Measurements from ENCODE around the gene ABCC2.

ABCC2 gene

GRCh38 chr10:99777918-99778714, 4.3 kb upstream of the ABCC2 start:
- no peak for DNase-seq

GRCh38 chr10:99779335-99779734, 3.1 kb upstream of the ABCC2 start:
- DNase-seq, result peak; percentile 59

- no peak for DNase-seq
These were observed 558 bp upstream of the ABCC2 start for GRCh38 chr10:99781734-99782429.

GRCh38 chr10:99784016-99784726, 1.7 kb downstream of the ABCC2 start:
- peak; percentile 24 for DNase-seq

- DNase-seq, result no peak
These were observed 2.4 kb downstream of the ABCC2 start for GRCh38 chr10:99784727-99785441.

GRCh38 chr10:99785646-99786045, 3.2 kb downstream of the ABCC2 start:
- no peak for DNase-seq

- no peak for DNase-seq
These were observed 4.9 kb downstream of the ABCC2 start for GRCh38 chr10:99787311-99787710.

GRCh38 chr10:99787782-99788445, 5.5 kb downstream of the ABCC2 start:
- DNase-seq, result no peak

GRCh38 chr10:99788598-99789256, 6.3 kb downstream of the ABCC2 start:
- no peak for DNase-seq

GRCh38 chr10:99791831-99792230, 9.4 kb downstream of the ABCC2 start:
- DNase-seq, result no peak

GRCh38 chr10:99793819-99794218, 11.4 kb downstream of the ABCC2 start:
- DNase-seq, result no peak

- DNase-seq, result no peak
These were observed 14.5 kb downstream of the ABCC2 start for GRCh38 chr10:99796928-99797327.

- no peak for DNase-seq
These were observed 15.6 kb downstream of the ABCC2 start for GRCh38 chr10:99798031-99798430.

GRCh38 chr10:99798920-99799319, 16.5 kb downstream of the ABCC2 start:
- DNase-seq, result no peak

- no peak for DNase-seq
These were observed 17.2 kb downstream of the ABCC2 start for GRCh38 chr10:99799613-99800012.

- DNase-seq, result no peak
These were observed 22.0 kb downstream of the ABCC2 start for GRCh38 chr10:99804471-99804870.

GRCh38 chr10:99805190-99805589, 22.8 kb downstream of the ABCC2 start:
- DNase-seq, result no peak

- no peak for DNase-seq
These were observed 23.7 kb downstream of the ABCC2 start for GRCh38 chr10:99806091-99806490.

- DNase-seq, result no peak
These were observed 25.3 kb downstream of the ABCC2 start for GRCh38 chr10:99807786-99808185.

GRCh38 chr10:99808270-99808669, 25.8 kb downstream of the ABCC2 start:
- no peak for DNase-seq

GRCh38 chr10:99809481-99809880, 27.0 kb downstream of the ABCC2 start:
- DNase-seq, result no peak

All from kidney glomerular epithelial cell (primary cell).